HG03103 (cell line): ENCODE results near the gene CCNJ.

Experiments used
- ATAC-seq: cut with Tn5 transposase; IDR thresholded peaks from one replicate; pipeline ENCODE4 v1.9.1; 2021; ENCODE audit warnings: low read depth; ENCODE audit not compliant: unreplicated experiment

CCNJ gene

DNA sequence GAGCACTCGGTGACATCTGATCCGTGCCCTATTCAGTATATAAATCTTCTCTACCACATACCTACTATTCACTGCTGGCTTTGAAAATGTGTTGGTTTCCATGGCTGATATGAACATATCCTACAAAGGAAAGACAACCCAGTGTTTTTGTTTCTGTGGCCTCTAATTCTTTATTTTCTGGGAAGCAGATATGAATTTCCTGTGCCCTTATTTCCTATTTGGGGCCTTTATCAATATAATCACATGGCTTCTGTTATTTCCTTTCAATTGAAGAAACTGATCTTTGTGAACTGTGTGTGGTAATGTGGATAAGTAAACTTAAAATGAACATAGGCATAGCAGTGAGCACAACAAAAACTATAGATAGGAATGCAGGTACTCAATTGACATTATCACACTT is 10.6 kb downstream of the CCNJ start:
- ATAC-seq = no peak

DNA sequence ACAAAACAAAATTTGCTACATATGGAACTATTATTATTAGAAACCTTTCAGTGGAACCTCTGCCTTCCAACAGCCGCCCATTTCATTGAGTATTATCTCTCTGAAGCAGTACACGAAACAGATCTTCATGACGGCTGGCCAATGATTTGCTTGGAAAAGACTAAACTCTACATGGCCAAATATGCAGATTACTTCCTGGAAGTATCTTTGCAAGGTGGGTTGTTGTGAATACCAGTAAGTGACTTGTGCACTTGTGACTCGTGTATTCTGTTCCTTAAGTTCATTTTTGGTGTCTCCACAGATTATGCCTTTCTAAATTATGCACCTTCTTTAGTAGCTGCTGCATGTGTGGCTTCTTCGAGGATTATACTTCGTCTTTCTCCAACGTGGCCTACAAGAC is 13.4 kb downstream of the CCNJ start:
- ATAC-seq = no peak

- no peak for ATAC-seq
These were observed 17.8 kb downstream of the CCNJ start for GRCh38 chr10:96061232-96061631.

DNA sequence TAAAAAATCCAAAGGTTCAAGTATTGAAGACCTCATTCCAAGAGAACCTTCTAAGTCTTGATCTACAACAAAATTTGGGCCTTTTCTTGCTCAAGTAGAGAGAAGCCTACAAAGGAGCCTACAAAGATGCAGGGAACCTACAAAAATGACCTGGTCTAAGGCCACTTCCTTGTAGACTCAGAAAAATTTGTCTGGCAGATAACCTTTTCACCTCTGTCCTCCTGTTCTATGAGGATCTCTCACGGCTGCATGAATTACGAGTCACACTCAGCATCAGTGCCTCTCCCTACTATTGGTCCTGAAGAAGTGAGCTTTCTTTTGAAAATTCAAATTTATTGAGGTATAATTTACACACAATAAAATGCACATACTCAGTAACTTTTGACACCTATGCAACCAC is 29.3 kb downstream of the CCNJ start:
- no peak for ATAC-seq

DNA sequence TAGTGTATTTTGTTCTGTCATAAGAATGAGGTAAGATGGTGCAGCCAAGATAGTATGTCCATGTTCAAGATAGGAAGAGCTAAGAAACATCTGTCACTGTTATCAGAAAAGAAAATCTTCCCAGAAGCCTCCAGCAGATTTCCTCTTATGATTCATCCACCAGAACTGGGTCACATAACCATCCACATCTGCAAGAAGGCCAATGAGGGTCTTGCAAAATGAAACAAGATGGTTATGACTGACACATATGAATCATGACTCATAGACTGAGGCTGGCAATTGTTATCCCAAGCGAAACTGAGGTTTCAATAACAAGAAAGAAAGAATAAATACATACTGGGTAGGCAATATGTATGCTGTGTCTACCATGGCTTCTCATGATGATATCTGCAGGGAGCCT is 30.3 kb downstream of the CCNJ start:
- ATAC-seq = no peak

- ATAC-seq = no peak
These were observed 31.4 kb downstream of the CCNJ start for GRCh38 chr10:96074776-96075175.

DNA sequence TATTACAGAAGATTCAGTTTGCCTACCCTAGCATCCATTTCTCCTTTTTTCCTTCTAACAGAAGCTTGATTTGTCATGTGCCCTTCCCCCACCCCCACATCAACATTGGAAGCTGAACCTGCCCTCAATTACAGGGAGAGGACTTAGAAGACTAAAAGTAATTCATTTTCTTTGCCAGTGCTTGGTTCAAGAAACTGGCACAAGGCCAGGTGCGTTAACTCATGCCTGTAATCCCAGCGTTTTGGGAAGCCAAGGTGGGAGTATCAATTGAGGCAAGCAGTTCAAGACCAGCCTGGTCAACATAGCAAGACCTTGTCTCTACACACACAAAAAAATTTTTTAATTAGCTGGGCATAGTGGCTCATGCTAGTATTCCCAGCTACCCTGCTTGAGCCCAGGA is 32.6 kb downstream of the CCNJ start:
- ATAC-seq = no peak

DNA sequence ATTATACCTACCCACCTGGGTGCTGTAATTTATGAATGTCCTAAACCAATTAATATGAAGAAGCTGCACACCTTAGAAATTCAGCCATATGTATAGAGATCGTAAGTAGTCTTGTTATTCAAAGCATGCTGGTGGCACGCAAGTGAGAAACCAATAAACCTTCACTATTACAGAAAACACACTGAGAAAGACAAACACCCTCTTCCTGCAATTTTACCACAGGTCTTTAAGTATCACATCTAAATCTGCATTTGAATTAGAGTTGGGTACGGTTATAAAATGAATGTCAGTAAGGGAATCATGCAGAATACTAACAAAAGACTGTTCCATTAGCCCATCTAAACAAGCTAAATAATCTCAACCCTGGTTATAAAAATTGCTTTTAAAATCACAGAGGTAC is 33.8 kb downstream of the CCNJ start:
- ATAC-seq = no peak

- no peak for ATAC-seq
These were observed 38.8 kb downstream of the CCNJ start for GRCh38 chr10:96082153-96082552.

- ATAC-seq = no peak
These were observed 39.4 kb downstream of the CCNJ start for GRCh38 chr10:96082748-96083147.

DNA sequence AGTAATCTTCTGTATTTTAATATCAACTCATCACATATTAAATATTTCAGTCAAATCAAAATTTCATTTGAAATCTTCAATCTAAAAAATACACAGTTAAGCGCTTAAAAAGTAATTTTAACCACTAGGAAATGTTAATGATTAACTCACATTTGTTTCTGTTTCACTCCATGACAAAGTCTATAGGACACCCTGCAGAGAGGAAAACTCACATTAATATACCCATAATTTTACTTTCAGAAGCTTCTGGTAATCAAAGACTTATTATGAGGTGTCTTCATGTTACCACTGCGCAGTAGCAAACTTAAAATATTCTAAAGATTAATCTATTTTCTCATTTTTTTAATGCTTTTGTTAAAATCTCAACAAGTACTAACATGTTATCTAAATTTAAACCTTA is 45.7 kb downstream of the CCNJ start:
- ATAC-seq = no peak

DNA sequence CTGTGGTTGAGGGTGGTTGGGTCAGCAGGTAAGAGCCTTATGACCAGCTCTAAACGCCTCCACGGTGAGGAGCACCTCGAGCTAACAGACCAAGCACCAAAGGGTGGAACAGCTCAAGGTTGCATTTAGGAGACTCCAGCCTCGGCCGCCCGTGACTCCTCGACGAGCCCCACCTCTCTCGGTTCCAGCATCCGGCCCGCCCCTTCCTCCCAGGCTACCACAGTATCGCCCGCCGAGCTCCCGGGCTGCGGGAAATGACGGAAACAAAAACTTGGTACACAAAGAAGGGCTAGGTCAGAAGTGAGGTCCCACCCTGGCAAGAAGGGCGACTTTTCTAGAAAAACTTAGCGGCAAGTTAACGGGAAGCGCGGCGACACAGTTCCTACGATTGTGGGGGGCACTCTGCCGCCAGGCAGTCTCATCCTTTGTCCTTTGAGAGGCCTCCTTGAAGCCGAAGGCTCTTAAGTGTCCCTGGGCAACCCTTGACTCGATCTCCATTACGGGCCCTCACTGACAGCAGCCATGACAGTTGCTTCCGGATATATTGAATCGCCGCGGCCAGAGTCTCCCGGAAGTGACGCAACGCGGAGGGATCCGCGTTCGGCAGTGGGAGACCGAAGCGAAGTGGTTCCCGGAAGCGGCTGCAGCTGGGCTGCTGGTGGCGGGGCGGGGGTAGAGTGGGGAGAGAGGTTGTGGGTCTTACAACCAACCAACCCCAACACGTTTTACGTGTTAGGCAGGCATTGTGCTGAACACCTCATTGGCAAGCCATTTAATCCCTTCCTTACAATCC is 46.5 kb downstream of the CCNJ start:
- ATAC-seq = peak; percentile 83

DNA sequence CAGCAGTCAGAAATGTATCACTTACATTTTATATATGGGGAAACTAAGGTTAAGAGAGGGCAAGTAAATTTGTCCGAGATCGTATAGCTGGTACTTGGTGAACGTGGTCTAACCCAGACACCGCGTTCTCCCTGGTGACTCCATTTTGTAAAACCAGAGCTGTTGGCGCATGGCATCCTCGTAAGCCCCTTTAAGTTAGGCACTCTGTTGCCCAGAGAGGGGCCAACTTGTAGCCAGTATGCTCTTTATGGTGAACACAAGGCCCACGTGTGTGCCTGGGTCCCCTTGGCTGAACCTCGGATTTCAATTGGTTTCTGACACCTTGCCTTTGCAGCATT is 47.0 kb downstream of the CCNJ start:
- ATAC-seq = no peak

DNA sequence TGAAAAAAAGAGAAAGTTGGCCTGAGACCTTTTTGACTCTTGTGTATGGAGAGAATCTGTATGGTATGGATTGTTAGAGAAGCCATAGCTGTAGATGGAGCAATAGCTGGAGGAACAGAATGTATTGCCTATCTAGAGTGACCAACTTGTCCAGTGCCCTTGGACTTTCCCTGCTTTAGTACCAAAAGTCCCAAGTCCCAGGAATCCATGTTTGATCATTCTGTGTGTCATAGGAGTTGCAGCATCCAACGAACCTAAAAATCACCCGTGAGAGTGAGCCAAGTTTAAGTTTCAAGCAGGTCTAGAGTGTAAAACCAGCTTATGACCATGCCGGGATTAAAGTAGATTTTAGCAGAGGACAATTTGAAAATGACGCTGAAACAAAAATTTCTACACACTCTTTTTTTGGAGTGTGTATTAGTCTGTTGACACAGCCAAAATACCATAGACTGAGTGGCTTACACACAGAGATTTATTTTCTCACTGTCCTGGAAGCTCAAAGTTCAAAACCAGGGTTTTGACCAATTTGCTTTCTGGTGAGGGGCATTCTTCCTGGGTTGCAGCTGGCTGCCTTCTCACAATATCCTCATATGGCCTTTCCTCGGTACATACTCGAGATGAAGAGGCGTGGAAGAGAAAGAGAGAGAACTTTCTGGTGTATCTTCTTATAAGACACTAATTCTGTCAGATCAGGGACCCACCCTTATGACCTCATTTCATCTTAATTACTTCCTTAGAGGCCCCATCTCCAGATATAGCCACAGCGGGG is 49.8 kb downstream of the CCNJ start:
- ATAC-seq = no peak

- no peak for ATAC-seq
These were observed 50.6 kb downstream of the CCNJ start for GRCh38 chr10:96093948-96094347.

DNA sequence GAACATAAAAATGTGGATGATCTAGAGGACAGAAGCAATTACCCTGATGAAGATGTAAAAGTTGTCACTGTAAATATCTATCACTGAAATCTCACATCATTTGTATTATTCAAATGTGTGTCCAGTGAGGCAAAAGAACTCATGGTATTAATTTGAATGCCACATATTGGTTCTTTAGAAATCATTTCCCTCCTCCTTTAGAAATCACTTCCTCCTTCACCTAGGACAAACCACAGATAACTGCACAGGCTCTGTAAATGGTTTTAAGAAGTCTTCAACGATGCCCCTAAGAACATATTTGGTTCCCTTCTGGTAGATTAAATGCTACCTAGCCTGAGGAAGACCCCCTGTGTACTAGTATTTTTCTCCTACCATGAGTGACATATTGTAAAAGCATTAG is 53.6 kb downstream of the CCNJ start:
- no peak for ATAC-seq

DNA sequence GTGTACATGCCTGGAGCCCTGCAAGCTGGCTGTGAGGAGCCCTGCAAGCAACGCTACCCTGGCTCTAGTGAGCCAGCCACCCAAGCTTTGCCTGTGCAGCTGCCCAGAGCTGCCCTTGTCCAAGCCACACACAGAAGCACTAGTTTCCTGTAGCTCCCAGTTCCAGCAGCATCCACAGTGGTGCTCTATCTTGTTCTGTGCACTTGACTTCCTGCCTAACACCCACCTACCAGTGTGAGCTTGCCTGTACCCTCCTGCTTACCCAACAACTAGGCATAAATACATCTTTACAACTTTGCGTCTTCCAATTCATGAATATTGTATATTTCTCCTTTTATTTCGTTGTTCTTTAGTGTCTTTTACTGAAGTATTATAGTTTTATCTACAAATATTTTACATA is 54.5 kb downstream of the CCNJ start:
- no peak for ATAC-seq

- no peak for ATAC-seq
These were observed 64.2 kb downstream of the CCNJ start for GRCh38 chr10:96107623-96108038.
